Measurements from ENCODE around the gene SERINC3. TPM values are rescaled to one million over a fixed set of nuclear protein-coding genes. Genes with fewer than 3 reads are reported as not detected.

SERINC3 gene
- polyA plus RNA-seq, 1 of the 3 experiments (the other 2 are of a cell fraction), result 105 TPM

DNA sequence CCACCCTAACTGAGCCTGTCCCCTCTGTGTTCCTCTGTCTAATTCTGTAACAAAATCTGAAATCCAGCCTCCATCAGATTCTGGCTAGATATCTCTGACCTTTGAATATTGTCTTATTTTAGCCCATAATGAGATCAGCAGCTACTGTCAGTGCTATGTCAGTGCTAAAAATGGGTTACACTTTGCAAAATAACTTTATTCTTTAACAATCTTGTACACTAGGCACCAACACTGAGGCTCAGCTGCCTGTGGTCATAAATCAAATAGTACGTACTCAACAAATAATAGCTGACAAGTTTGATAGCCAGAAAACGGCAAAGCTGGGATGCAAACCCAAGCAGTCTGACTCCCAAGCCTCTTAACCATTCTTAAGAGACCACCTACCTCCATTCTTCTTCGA is 24.1 kb downstream of the SERINC3 start:
- no peaks in the 10 kb centered on the region for H3K9me3 ChIP-seq
- POLR2A ChIA-PET, result no interaction called here
- H3K9me2 ChIP-seq, result no peaks in the 10 kb centered on the region
- no peaks in the 10 kb centered on the region for H4K20me1 ChIP-seq (ENCODE audit: insufficient read depth)
- peaks cover 0 to 44% of the 10 kb centered on the region in 2 experiments; a peak in 2 of 4 replicates for H3K4me1 ChIP-seq (ENCODE audit: control insufficient read depth in 1 of 2, insufficient read depth in 2 of 2, low read depth in 1 of 2, low read length in 1 of 2)
- peaks cover 48 to 69% of the 10 kb centered on the region in 2 experiments for H3K36me3 ChIP-seq (replicated peaks in 1 of 2; ENCODE audit: control insufficient read depth in 1 of 2, insufficient read depth in 2 of 2, low read length in 1 of 2)
- H3K79me2 ChIP-seq (ENCODE audit: insufficient read depth), result peaks cover 19% of the 10 kb centered on the region; the same call in 1 of the 2 replicates
- WGBS (ENCODE audit: low lambda C conversion rate), result 75% methylated on average over 3 of the region's 3 CpGs
- no peak overlapping the region for H2AFZ ChIP-seq (ENCODE audit: low read depth)
- H3K4me2 ChIP-seq, result peak overlapping the region; percentile 16; the same call in 1 of the 2 replicates
- TF ChIP-seq FOSL2 (IDR thresholded peaks at IDR 0.05; ENCODE audit: borderline replicate concordance, low read depth), result no peak
- no peak for TF ChIP-seq RCOR1 (IDR thresholded peaks at IDR 0.05; ENCODE audit: low read length)
- no peak for TF ChIP-seq PBX3 (IDR thresholded peaks at IDR 0.05)
- TF ChIP-seq GATA2 (CRISPR knock-in tag; IDR thresholded peaks at IDR 0.05), result no peak
- TF ChIP-seq GABPA (IDR thresholded peaks at IDR 0.05; ENCODE audit: low read depth), result no peak
- no peak for TF ChIP-seq TAF1 (IDR thresholded peaks at IDR 0.05; ENCODE audit: borderline replicate concordance, low read depth, low read length)
- no peak for TF ChIP-seq POLR2AphosphoS5 (IDR thresholded peaks at IDR 0.05; ENCODE audit: low read depth, low read length)
- TF ChIP-seq ELF1 (IDR thresholded peaks at IDR 0.05), result no peak
- H3K9ac ChIP-seq, result peak overlapping the region; percentile 70; the same call in 1 of the 2 replicates
- no peaks in the 10 kb centered on the region for H3K27me3 ChIP-seq (ENCODE audit: insufficient read depth)
- peak overlapping the region in 1 of 2 experiments; percentile 100; a peak in 3 of 4 replicates for H3K27ac ChIP-seq (ENCODE audit: low read depth in 2 of 2, low read length in 1 of 2)
- CTCF ChIA-PET, result interaction anchor here (1.0 kb wide), 2 partner anchors 112 to 113 kb away, joined by 3 read pairs; no protein-coding TSS in a partner anchor
- peaks cover 53% of the 10 kb centered on the region for H3F3A ChIP-seq (replicated peaks; ENCODE audit: insufficient read depth)
- DNase-seq, result no peak
- no peak overlapping the region for H3K4me3 ChIP-seq (ENCODE audit: low read depth in 2 of 2, low read length in 1 of 2)

GRCh38 chr20:44496976-44497375 is 24.9 kb downstream of the SERINC3 start:
- Histone ChIP-seq H3K9me3 (no peaks in the 10 kb centered on the region), H3K9me2 (no peaks in the 10 kb centered on the region), H3K4me1 (ENCODE audit: control insufficient read depth in 1 of 2, insufficient read depth in 2 of 2, low read depth in 1 of 2, low read length in 1 of 2) (peaks cover 0 to 44% of the 10 kb centered on the region in 2 experiments; a peak in 2 of 4 replicates), H3K27ac (ENCODE audit: low read depth in 2 of 2, low read length in 1 of 2) (peak overlapping the region in 1 of 2 experiments; percentile 100; a peak in 2 of 4 replicates), H3K36me3 (replicated peaks in 1 of 2; ENCODE audit: control insufficient read depth in 1 of 2, insufficient read depth in 2 of 2, low read length in 1 of 2) (peaks cover 50 to 73% of the 10 kb centered on the region in 2 experiments), H3K4me3 (ENCODE audit: low read depth in 2 of 2, low read length in 1 of 2) (no peak overlapping the region), H4K20me1 (ENCODE audit: insufficient read depth) (no peaks in the 10 kb centered on the region), H3K27me3 (ENCODE audit: insufficient read depth) (no peaks in the 10 kb centered on the region), H2AFZ (ENCODE audit: low read depth) (no peak overlapping the region), H3K9ac (peak overlapping the region; percentile 70), H3K79me2 (ENCODE audit: insufficient read depth) (peaks cover 19% of the 10 kb centered on the region; the same call in 1 of the 2 replicates), H3F3A (replicated peaks; ENCODE audit: insufficient read depth) (peaks cover 56% of the 10 kb centered on the region), H3K4me2 (peak overlapping the region; percentile 61; the same call in 1 of the 2 replicates)
- ChIA-PET POLR2A (no interaction called here), CTCF (no interaction called here)
- DNase-seq, result no peak
- TF ChIP-seq PBX3 (IDR thresholded peaks at IDR 0.05), result peak; percentile 36; the same call in 1 of the 2 replicates
- peak; percentile 68 for TF ChIP-seq JUND (IDR thresholded peaks at IDR 0.05)
- TF ChIP-seq, protein P1, sequence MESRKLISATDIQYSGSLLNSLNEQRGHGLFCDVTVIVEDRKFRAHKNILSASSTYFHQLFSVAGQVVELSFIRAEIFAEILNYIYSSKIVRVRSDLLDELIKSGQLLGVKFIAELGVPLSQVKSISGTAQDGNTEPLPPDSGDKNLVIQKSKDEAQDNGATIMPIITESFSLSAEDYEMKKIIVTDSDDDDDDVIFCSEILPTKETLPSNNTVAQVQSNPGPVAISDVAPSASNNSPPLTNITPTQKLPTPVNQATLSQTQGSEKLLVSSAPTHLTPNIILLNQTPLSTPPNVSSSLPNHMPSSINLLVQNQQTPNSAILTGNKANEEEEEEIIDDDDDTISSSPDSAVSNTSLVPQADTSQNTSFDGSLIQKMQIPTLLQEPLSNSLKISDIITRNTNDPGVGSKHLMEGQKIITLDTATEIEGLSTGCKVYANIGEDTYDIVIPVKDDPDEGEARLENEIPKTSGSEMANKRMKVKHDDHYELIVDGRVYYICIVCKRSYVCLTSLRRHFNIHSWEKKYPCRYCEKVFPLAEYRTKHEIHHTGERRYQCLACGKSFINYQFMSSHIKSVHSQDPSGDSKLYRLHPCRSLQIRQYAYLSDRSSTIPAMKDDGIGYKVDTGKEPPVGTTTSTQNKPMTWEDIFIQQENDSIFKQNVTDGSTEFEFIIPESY (IDR thresholded peaks at IDR 0.05; ENCODE audit: borderline replicate concordance, low read depth), result 0 out of 2 replicates have a peak, but pooled peaks have one; percentile 7
- no peak for TF ChIP-seq GABPA (IDR thresholded peaks at IDR 0.05; ENCODE audit: low read depth)
- peak; percentile 69; the same call in 1 of the 2 replicates for TF ChIP-seq FOSL2 (IDR thresholded peaks at IDR 0.05; ENCODE audit: borderline replicate concordance, low read depth)
- TF ChIP-seq POLR2AphosphoS5 (IDR thresholded peaks at IDR 0.05; ENCODE audit: low read depth, low read length), result peak; percentile 26; the same call in 1 of the 2 replicates
- no peak for TF ChIP-seq RAD21 (IDR thresholded peaks at IDR 0.05; ENCODE audit: low read length)
- TF ChIP-seq TCF12 (IDR thresholded peaks at IDR 0.05), result peak; percentile 65; the same call in 1 of the 2 replicates
- TF ChIP-seq, protein P2, sequence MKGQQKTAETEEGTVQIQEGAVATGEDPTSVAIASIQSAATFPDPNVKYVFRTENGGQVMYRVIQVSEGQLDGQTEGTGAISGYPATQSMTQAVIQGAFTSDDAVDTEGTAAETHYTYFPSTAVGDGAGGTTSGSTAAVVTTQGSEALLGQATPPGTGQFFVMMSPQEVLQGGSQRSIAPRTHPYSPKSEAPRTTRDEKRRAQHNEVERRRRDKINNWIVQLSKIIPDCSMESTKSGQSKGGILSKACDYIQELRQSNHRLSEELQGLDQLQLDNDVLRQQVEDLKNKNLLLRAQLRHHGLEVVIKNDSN (IDR thresholded peaks at IDR 0.05; ENCODE audit: borderline replicate concordance, low read depth), result no peak
- WGBS (ENCODE audit: low lambda C conversion rate), result 35% methylated on average over 3 of the region's 3 CpGs

Data from SK-N-SH (cell line).